GM19452 (cell line): ENCODE measurements around the gene SFT2D3.
A peak's percentile ranks its signal among the peaks of the same experiment; 100 is the strongest.

Experiments used
- ATAC-seq: cut with Tn5 transposase; IDR thresholded peaks from one replicate; pipeline ENCODE4 v1.9.1; 2021; ENCODE audit not compliant: unreplicated experiment

Gene SFT2D3

GRCh38 chr2:127681288-127681804 lies 20.0 kb upstream of the SFT2D3 start:
- ATAC-seq, result no peak

- ATAC-seq, result no peak
These were observed 19.1 kb upstream of the SFT2D3 start for GRCh38 chr2:127681976-127682857.

- no peak for ATAC-seq
These were observed 18.2 kb upstream of the SFT2D3 start for GRCh38 chr2:127683056-127683455.

- no peak for ATAC-seq
These were observed 17.5 kb upstream of the SFT2D3 start for GRCh38 chr2:127683757-127684156.

- no peak for ATAC-seq
These were observed 15.8 kb upstream of the SFT2D3 start for GRCh38 chr2:127685410-127686080.

- ATAC-seq, result no peak
These were observed 12.9 kb upstream of the SFT2D3 start for GRCh38 chr2:127688405-127688804.

GRCh38 chr2:127690696-127691095 lies 10.6 kb upstream of the SFT2D3 start:
- ATAC-seq, result no peak

- ATAC-seq, result no peak
These were observed 6.3 kb upstream of the SFT2D3 start for GRCh38 chr2:127694986-127695385.

- no peak for ATAC-seq
These were observed 5.5 kb upstream of the SFT2D3 start for GRCh38 chr2:127695491-127696472.

GRCh38 chr2:127697482-127698180 lies 3.7 kb upstream of the SFT2D3 start:
- ATAC-seq, result no peak

- no peak for ATAC-seq
These were observed 2.5 kb upstream of the SFT2D3 start for GRCh38 chr2:127698553-127699355.

- peak; percentile 65 for ATAC-seq
These were observed 637 bp upstream of the SFT2D3 start for GRCh38 chr2:127700527-127701192.

- ATAC-seq, result peak; percentile 49
These were observed 526 bp downstream of the SFT2D3 start for GRCh38 chr2:127701651-127702394.

GRCh38 chr2:127702395-127703009 lies 1.2 kb downstream of the SFT2D3 start:
- no peak for ATAC-seq

GRCh38 chr2:127703282-127703681 lies 2.0 kb downstream of the SFT2D3 start:
- ATAC-seq, result no peak

- no peak for ATAC-seq
These were observed 3.5 kb downstream of the SFT2D3 start for GRCh38 chr2:127704641-127705390.
